ENCODE measurements around the gene GTPBP4. TPM values are rescaled to one million over a fixed set of nuclear protein-coding genes. Genes with fewer than 3 reads are reported as not detected.

Gene GTPBP4
- total RNA-seq, 1 donor from 2014 or later, result 57.8 TPM

- Mint-ChIP-seq H3K9me3 (no peaks in the 10 kb centered on the region), H3K36me3 (peaks cover 13% of the 10 kb centered on the region), H3K27me3 (no peaks in the 10 kb centered on the region), H3K4me1 (ENCODE audit: unreplicated experiment) (peaks cover 57% of the 10 kb centered on the region), H3K4me3 (peak overlapping the region; percentile 96), H3K27ac (peak overlapping the region; percentile 80)
- no peak for TF ChIP-seq CTCF (conservative IDR thresholded peaks at IDR 0.05)
- DNase-seq (ENCODE audit: extremely low spot score, unreplicated experiment), result no peak
These were observed 66.5 kb downstream of the GTPBP4 start for GRCh38 chr10:1054684-1055083.

GRCh38 chr10:1056326-1057105 is 68.3 kb downstream of the GTPBP4 start, which contains the start of gene WDR37:
Gene WDR37, plus strand, starts transcription at chr10:1056385. Its CDS starts 15,771 bp downstream, at chr10:1072156.
- peaks cover 56% of the 10 kb centered on the region for H3K4me1 Mint-ChIP-seq (ENCODE audit: unreplicated experiment)

DNA sequence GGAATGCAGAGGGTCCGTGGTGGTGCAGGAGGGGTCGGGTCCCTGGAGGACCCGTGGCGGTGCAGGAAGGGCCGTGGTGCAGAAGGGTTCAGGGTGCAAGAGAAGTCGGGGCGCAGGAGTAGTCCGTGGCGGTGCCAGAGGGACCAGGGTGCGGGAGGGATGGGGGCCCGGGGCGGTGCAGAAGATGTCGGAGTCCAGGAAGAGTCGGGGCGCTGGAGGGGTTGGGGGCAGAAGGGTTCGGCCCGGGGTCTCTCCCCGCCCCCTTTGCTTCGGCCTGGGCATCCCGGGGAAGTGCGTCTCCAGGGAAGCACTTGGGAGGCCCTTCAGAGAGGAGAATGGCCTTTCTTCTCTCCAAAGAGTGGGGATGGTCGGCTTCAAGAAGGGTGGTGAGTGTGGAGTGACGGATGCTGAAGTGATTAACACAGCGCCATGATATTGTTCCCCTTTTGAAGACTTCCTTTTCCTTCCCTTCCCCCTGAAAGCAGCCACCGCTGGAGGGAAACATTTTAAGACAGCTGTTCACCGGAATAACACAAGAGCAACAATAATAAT is 68.9 kb downstream of the GTPBP4 start:
- Mint-ChIP-seq H3K27ac (peak overlapping the region; percentile 68), H3K27me3 (no peaks in the 10 kb centered on the region), H3K9me3 (no peaks in the 10 kb centered on the region), H3K4me3 (peak overlapping the region; percentile 93), H3K36me3 (peaks cover 14% of the 10 kb centered on the region), H3K4me1 (ENCODE audit: unreplicated experiment) (peaks cover 51% of the 10 kb centered on the region)
- no peak for DNase-seq (ENCODE audit: extremely low spot score, unreplicated experiment)
- TF ChIP-seq CTCF (conservative IDR thresholded peaks at IDR 0.05), result no peak

More at GRCh38 chr10:1056326-1057105, 68.3 kb downstream of the GTPBP4 start, which contains the start of gene WDR37:
- Mint-ChIP-seq H3K36me3 (peaks cover 16% of the 10 kb centered on the region), H3K4me3 (peak within 1 kb of the TSS; percentile 96), H3K27ac (peak within 1 kb of the TSS; percentile 98), H3K27me3 (no peaks in the 10 kb centered on the region), H3K9me3 (no peaks in the 10 kb centered on the region)
- peak; percentile 90 for DNase-seq (ENCODE audit: extremely low spot score, unreplicated experiment)
- no peak for TF ChIP-seq CTCF (conservative IDR thresholded peaks at IDR 0.05)

DNA sequence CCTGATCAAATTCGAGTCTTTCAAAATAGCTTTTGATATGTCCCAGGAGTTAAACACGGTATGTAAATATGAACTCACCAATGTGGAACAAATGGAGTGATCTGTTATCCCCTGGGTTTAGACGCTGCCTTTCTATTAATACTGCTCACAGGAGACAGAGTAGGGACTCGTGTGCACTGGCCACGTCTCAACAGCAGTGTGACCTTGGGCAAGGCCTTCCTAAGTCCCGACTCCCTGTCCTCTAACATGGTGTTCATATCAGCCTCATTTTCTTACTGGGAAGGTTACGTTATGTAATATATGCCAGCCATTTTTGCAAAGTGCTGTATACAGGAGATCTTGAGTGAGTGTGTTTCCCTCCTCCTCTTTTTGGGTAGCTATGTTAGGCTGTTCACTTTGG is 69.8 kb downstream of the GTPBP4 start:
- Mint-ChIP-seq H3K9me3 (no peaks in the 10 kb centered on the region), H3K27me3 (no peaks in the 10 kb centered on the region), H3K36me3 (peaks cover 10% of the 10 kb centered on the region), H3K4me1 (ENCODE audit: unreplicated experiment) (peaks cover 47% of the 10 kb centered on the region), H3K27ac (peak overlapping the region; percentile 68), H3K4me3 (peak overlapping the region; percentile 93)
- no peak for DNase-seq (ENCODE audit: extremely low spot score, unreplicated experiment)
- TF ChIP-seq CTCF (conservative IDR thresholded peaks at IDR 0.05), result no peak

DNA sequence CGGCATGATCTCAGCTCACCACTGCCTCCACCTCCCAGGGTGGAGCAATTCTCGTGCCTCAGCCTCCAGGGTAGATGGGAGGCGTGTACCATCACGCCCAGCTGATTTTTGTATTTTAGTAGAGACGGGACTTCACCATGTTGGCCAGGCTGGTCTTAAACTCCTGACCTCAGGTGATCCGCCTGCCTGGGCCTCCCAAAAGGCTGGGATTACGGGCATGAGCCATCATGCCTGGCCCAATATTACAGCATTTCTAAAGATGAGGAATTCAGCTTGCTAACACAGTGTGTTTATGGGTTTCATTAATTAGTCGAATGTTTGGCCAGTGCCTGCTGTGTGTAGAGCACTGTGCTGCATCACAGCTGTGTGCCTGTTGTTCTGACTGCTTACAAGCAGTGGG is 71.7 kb downstream of the GTPBP4 start:
- H3K27ac Mint-ChIP-seq, result peak overlapping the region; percentile 21
- peaks cover 9% of the 10 kb centered on the region for H3K36me3 Mint-ChIP-seq
- no peak for DNase-seq (ENCODE audit: extremely low spot score, unreplicated experiment)
- TF ChIP-seq CTCF (conservative IDR thresholded peaks at IDR 0.05), result no peak
- no peaks in the 10 kb centered on the region for H3K9me3 Mint-ChIP-seq
- H3K4me3 Mint-ChIP-seq, result no peak overlapping the region
- peaks cover 35% of the 10 kb centered on the region for H3K4me1 Mint-ChIP-seq (ENCODE audit: unreplicated experiment)
- H3K27me3 Mint-ChIP-seq, result no peaks in the 10 kb centered on the region

All from type B pancreatic cell (in vitro differentiated cells).